Thyroid gland (tissue), 4 donors: Measurements from ENCODE around the gene SH3RF3.

Experiments
- POLR2A ChIP-seq, 2 donors: fragments of 450-650 bp; IDR thresholded peaks; one replicate each; pipeline ENCODE4 v1.6.1; 2017; ENCODE audit warnings: antibody characterized with exemption in 2 of 2, mild to moderate bottlenecking in 2 of 2, moderate library complexity in 1 of 2
- TF ChIP-seq, protein P1 (sequence below), 6 experiments: fragments of 200-600 bp in 3 of 6; fragments of 450-650 bp in 3 of 6; sonication (generic) in 3 of 6; IDR thresholded peaks; one replicate each; pipeline ENCODE4 v1.5.1; 2016 to 2019; ENCODE audit warnings: antibody characterized with exemption in 6 of 6, mild to moderate bottlenecking in 2 of 6, inconsistent platforms in 1 of 6, moderate library complexity in 1 of 6

DNA sequence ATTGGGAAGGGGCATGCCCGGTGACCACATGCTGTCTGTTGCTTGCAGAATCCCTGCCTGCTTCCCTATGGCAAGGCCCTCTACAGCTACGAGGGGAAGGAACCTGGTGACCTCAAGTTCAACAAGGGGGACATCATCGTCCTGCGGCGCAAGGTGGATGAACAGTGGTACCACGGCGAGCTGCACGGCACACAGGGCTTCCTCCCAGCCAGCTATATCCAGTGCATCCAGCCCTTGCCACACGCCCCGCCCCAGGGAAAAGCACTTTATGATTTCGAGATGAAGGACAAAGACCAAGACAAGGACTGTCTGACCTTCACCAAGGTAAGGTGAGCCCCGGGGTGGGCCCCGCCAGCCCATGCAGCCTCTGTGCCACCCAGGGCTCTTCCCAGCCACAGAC is 218.6 kb downstream of the SH3RF3 start:
- TF ChIP-seq, protein P1, sequence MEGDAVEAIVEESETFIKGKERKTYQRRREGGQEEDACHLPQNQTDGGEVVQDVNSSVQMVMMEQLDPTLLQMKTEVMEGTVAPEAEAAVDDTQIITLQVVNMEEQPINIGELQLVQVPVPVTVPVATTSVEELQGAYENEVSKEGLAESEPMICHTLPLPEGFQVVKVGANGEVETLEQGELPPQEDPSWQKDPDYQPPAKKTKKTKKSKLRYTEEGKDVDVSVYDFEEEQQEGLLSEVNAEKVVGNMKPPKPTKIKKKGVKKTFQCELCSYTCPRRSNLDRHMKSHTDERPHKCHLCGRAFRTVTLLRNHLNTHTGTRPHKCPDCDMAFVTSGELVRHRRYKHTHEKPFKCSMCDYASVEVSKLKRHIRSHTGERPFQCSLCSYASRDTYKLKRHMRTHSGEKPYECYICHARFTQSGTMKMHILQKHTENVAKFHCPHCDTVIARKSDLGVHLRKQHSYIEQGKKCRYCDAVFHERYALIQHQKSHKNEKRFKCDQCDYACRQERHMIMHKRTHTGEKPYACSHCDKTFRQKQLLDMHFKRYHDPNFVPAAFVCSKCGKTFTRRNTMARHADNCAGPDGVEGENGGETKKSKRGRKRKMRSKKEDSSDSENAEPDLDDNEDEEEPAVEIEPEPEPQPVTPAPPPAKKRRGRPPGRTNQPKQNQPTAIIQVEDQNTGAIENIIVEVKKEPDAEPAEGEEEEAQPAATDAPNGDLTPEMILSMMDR (IDR thresholded peaks at IDR 0.05) = no peak
- TF ChIP-seq POLR2A (IDR thresholded peaks at IDR 0.05) = no peak
